GM12801 (cell line): ENCODE results near the gene YWHAB.

ENCODE experiments used
- CTCF ChIP-seq: IDR thresholded peaks from one replicate; pipeline ENCODE4 v1.5.1; 2011; ENCODE audit warnings: control low read depth; ENCODE audit not compliant: insufficient read length; ENCODE audit errors: extremely low read depth

Gene YWHAB

DNA sequence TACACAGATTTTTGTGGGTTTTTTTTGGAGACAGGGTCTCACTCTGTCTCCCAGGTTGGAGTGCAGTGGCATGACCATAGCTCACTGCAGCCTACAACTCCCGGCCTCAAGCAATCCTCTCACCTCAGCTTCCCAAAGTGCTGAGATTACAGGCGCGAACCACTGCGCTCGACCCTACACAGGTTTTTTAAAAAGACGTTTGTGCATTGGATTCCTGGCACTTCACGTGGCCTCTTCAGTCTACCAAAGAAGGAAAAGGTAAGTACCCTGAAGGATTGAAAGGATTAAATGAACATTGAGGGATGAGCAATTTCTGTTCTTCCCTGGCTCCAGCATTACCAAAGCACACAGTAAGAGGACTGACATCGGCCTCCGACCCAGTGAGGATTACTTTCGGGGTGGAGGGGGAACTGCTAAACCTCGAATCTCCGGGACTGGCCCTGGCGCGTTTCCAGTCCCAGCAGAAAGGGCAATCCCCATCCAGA, 556 bp upstream of the YWHAB start:
- TF ChIP-seq CTCF: no peak

DNA sequence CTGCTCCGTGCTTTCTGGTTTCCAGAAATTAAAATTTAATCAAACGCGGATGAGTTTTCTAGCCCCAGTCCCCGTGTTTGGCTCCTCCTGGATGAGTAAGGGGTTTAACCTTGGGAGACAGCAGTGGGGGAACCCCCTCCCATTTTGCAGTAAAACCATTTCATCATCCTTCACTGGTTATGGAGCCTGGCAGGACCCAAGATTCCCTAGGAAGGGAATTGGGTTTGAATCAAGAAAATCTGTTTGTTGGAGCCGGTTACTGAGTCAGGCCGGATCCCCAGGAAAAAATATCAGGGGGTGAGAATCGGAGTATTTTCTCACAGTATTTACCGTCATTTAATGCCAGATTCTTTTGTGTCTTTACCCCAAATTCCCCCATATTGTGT, 754 bp downstream of the YWHAB start:
- TF ChIP-seq CTCF: no peak

- no peak for TF ChIP-seq CTCF
Observed at GRCh38 chr20:44886828-44887227, 1.3 kb downstream of the YWHAB start.

DNA sequence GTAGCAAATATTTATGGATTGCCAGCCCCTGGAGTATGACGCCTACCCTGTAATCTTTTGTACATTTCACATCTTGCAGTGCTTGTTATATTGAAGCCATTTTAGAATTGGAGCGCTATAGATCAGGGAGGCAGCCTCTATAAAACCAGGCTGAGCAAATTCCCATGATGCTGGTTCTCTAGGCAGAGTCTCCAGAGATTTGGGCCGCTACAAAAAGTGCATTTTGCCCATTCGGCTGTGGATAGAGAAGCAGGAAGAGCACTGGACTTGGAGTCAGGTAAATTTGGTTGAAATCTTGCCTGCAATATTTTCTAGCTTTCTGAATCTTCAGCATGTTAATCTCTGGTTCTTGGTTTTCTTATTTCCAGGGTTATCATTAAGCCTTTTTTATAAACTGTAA, 2.0 kb downstream of the YWHAB start:
- TF ChIP-seq CTCF: no peak

DNA sequence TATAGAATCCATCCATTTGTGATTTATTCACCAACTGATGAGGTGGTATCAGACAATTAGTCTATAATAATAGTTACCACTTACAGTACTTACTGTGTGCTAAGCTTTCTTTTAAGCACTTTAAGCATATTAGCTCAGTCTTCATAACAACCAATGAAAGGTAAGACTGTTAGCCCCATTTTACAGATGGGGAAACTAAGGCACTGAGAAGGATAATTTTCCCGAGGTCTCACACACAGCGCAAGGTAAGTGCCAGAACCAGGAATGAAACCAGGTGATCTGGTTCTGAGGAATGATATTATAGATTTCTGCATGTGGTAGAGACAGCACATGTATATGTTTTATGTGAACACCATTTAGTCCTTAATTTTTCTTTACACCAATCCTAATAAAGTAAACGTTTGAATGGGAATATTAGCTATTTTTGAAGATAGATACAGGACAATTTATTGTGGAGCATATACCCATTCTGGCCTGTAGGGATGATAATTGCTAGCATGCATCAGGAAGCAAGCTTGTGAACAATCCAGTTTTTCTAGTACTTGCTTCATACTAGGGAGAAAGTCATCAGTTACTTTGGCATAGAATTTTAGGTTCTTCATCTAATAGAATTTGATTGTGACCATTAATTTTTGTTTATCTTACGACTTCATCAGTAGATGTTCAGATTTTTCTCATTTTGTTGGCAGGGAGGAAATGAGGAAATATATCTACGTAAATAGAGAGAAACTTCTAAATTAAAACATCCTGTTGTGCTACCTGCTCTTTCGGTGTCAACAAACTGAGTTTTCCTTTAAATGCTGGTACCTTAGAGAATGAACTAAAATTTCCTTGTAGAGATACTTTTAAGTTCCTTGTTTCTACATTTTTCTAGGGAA, 3.0 kb downstream of the YWHAB start:
- TF ChIP-seq CTCF: no peak

DNA sequence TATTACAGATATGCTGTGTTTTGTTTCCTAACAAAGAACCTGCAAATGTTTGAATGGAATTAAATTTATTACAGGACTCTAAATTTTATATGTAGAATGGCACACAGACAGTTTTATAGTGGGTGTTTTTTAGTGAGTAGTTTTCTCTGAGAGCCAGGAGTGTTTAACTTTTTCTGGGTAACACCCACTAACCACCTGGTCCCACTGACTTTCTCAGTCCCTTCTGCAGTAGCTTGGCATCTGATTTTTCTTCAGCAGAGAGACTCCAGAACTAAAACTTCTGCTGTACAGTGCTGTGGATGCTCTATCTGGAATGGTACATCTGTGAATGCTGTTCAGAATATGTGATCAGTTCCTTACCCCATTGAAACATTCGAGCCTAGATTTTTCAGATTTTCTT, 6.3 kb downstream of the YWHAB start:
- TF ChIP-seq CTCF: no peak

DNA sequence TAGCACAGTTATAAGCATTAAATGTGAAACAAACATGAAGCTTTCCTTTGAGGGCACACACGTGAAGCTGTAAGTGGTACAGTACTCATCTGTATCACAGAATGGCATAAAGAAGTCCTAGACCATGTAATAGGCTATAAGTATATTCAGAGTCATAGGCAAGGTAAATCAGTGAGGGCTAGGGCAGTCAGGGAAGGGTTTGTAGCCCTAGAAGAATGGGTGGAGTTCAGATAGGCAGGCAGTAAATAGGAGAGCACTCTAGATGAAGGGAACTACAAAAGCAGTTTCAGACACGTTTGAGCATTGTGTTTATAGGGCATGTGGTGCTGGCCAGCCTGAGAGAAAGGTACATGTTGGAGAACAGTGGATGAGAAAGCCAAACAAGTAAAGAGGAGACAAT, 9.5 kb downstream of the YWHAB start:
- TF ChIP-seq CTCF: no peak
